K562 (cell line): ENCODE data around the gene OR5D13. TPM values are rescaled to one million over a fixed set of nuclear protein-coding genes. Genes with fewer than 3 reads are reported as not detected.

Experiments
- ATAC-seq: fragments of 200-7000 bp; cut with Tn5 transposase; 3 replicates; pipeline ENCODE4 v1.9.1; 2020; ENCODE audit warnings: moderate library complexity
- BruUV-seq: library from RNA; stranded (reverse); fragments of 400-500 nt; replicated peaks from 2 replicates; lab custom pipeline; 2021; lab: Mats Ljungman, UMichigan
- CTCF ChIA-PET: fragments of 300-600 bp; formaldehyde crosslinking; extraction: SDS; loops from one replicate; lab custom pipeline; 2021; ENCODE audit warnings: low intra/inter-chr PET ratio; lab: Yijun Ruan, JAX
- POLR2A ChIA-PET: fragments of 300-600, 350-650 bp; sonication (Branson Sonifier 250); formaldehyde crosslinking; extraction: SDS; loops from one replicate; lab custom pipeline; 2021; ENCODE audit warnings: antibody characterized with exemption, inconsistent platforms; lab: Yijun Ruan, JAX
- DNase-seq, 4 experiments: peaks; one replicate each; pipeline versions ENCODE4 v3.0.0 to v3.0.0-alpha.2; 2011 to 2018; ENCODE audit warnings: low spot score in 3 of 4, mixed read lengths in 3 of 4; ENCODE audit errors: extremely low read depth in 1 of 4
- FAIRE-seq: peaks from 2 replicates; lab custom pipeline; 2011; peaks lifted over from hg19 to GRCh38; lab: Jason Lieb, UNC
- H2AFZ ChIP-seq: 2 replicates; pipeline ENCODE4 v1.6.0; 2011; ENCODE audit warnings: low read depth, low read length, control low read depth, inconsistent platforms
- H3K27ac ChIP-seq: fragments of 200-600 bp; 3 replicates; pipeline ENCODE4 v1.8.0; 2011; ENCODE audit warnings: low read depth, mild to moderate bottlenecking, control low read depth, inconsistent platforms, low read length, moderate library complexity, mixed read lengths; ENCODE audit errors: extremely low read depth
- H3K27me3 ChIP-seq, 2 experiments: fragments of 300-600 bp in 1 of 2; 2 replicates in 1 of 2; 3 replicates in 1 of 2; pipeline versions ENCODE4 v1.6.0 to v1.8.0; 2011; ENCODE audit warnings: inconsistent platforms in 2 of 2, low read length in 2 of 2, mild to moderate bottlenecking in 1 of 2, mixed read lengths in 1 of 2, moderate library complexity in 1 of 2; ENCODE audit not compliant: control insufficient read depth in 2 of 2, insufficient read depth in 2 of 2
- H3K36me3 ChIP-seq: fragments of 300-600 bp; 3 replicates; pipeline ENCODE4 v1.8.0; 2011; ENCODE audit warnings: mild to moderate bottlenecking, low read length, inconsistent platforms; ENCODE audit not compliant: control insufficient read depth, insufficient read depth
- H3K4me1 ChIP-seq, 2 experiments: fragments of 200-600 bp in 1 of 2; replicated peaks in 1 of 2; 2 replicates in 1 of 2; 3 replicates in 1 of 2; pipeline versions ENCODE4 v1.5.1 to v1.8.0; 2011; ENCODE audit warnings: inconsistent platforms in 2 of 2, low read length in 2 of 2, mild to moderate bottlenecking in 1 of 2, mixed read lengths in 1 of 2, moderate library complexity in 1 of 2; ENCODE audit not compliant: control insufficient read depth in 2 of 2, insufficient read depth in 2 of 2
- H3K4me2 ChIP-seq: 2 replicates; pipeline ENCODE4 v1.6.1; 2011; ENCODE audit warnings: low read length, control low read depth, inconsistent platforms, mixed read lengths; ENCODE audit not compliant: insufficient read depth
- H3K4me3 ChIP-seq: fragments of 200-600 bp; sonication (generic), shearing (Covaris generic); 2 replicates; pipeline ENCODE4 v1.5.1; 2016; ENCODE audit warnings: control low read depth, inconsistent platforms
- H3K79me2 ChIP-seq: fragments of 200-600 bp; 3 replicates; pipeline ENCODE4 v1.8.0; 2011; ENCODE audit warnings: low read length, inconsistent platforms; ENCODE audit not compliant: control insufficient read depth, insufficient read depth
- H3K9ac ChIP-seq, 2 experiments: 2 replicates each; pipeline versions ENCODE4 v1.6.0 to v1.6.1; 2011; ENCODE audit warnings: low read depth in 2 of 2, low read length in 2 of 2, control low read depth in 1 of 2, inconsistent platforms in 1 of 2, mild to moderate bottlenecking in 1 of 2, mixed read lengths in 1 of 2; ENCODE audit not compliant: insufficient read depth in 1 of 2
- H3K9me1 ChIP-seq: one replicate; pipeline ENCODE4 v1.6.0; 2011; ENCODE audit warnings: inconsistent platforms, mild to moderate bottlenecking, low read length, moderate library complexity; ENCODE audit not compliant: control insufficient read depth, insufficient read depth
- H3K9me3 ChIP-seq: replicated peaks from 2 replicates; pipeline ENCODE4 v1.5.1; 2011; ENCODE audit warnings: low read depth, low read length, inconsistent platforms; ENCODE audit not compliant: control insufficient read depth, insufficient read depth
- H4K20me1 ChIP-seq: replicated peaks from 2 replicates; pipeline ENCODE4 v1.6.1; 2011; ENCODE audit warnings: low read length, inconsistent platforms, mixed read lengths; ENCODE audit not compliant: control insufficient read depth, insufficient read depth
- CBX1 ChIP-seq: sonication (generic); IDR thresholded peaks from 2 replicates; pipeline ENCODE4 v1.6.1; 2016; ENCODE audit warnings: antibody characterized with exemption, low read depth, mild to moderate bottlenecking
- CREB1 ChIP-seq, 2 experiments: sonication (generic) in 1 of 2; formaldehyde crosslinking in 1 of 2; IDR thresholded peaks; 2 replicates each; pipeline versions ENCODE4 v1.6.1 to v1.8.0; 2012 to 2022; ENCODE audit warnings: inconsistent platforms in 1 of 2, mild to moderate bottlenecking in 1 of 2, missing genetic modification reagents in 1 of 2, moderate library complexity in 1 of 2
- CTCF ChIP-seq, 3 experiments: IDR thresholded peaks in 2 of 3; conservative IDR thresholded peaks in 1 of 3; 2 replicates each; pipeline ENCODE4 v1.5.1; 2011 to 2012; ENCODE audit warnings: low read length in 3 of 3, mild to moderate bottlenecking in 3 of 3, control low read depth in 2 of 3, improper control_type of control experiment in 1 of 3, inconsistent platforms in 1 of 3, low read depth in 1 of 3, mixed read lengths in 1 of 3, moderate library complexity in 1 of 3; ENCODE audit not compliant: insufficient read depth in 2 of 3
- E2F5 ChIP-seq: sonication (generic); formaldehyde crosslinking; IDR thresholded peaks from 2 replicates; pipeline ENCODE4 v1.8.0; 2022; ENCODE audit warnings: mild to moderate bottlenecking, missing genetic modification reagents
- HMGXB4 ChIP-seq: sonication (generic); formaldehyde crosslinking; IDR thresholded peaks from 2 replicates; pipeline ENCODE4 v1.8.1; 2023; ENCODE audit warnings: mild to moderate bottlenecking, missing genetic modification reagents
- HSF4 ChIP-seq: fragments of 250-450 bp; sonication (Bioruptor Pico); IDR thresholded peaks from 2 replicates; pipeline ENCODE4 v2.1.2; 2022; ENCODE audit warnings: mild to moderate bottlenecking, moderate library complexity, borderline replicate concordance
- KDM4B ChIP-seq, 2 experiments: fragments of 450-650 bp in 1 of 2; sonication (generic) in 1 of 2; IDR thresholded peaks; 2 replicates each; pipeline ENCODE4 v1.6.1; 2016 to 2017; ENCODE audit warnings: borderline replicate concordance in 2 of 2, antibody characterized with exemption in 1 of 2, low read depth in 1 of 2, mild to moderate bottlenecking in 1 of 2
- MEF2A ChIP-seq: IDR thresholded peaks from 2 replicates; pipeline ENCODE4 v1.6.1; 2011; ENCODE audit warnings: low read depth, mild to moderate bottlenecking, low read length, moderate library complexity; ENCODE audit not compliant: control insufficient read depth
- POLR2AphosphoS2 ChIP-seq: IDR thresholded peaks from 2 replicates; pipeline ENCODE4 v1.6.1; 2012; ENCODE audit warnings: low read length, improper control_type of control experiment
- SETDB1 ChIP-seq: IDR thresholded peaks from one replicate; pipeline ENCODE4 v1.6.1; 2012; ENCODE audit warnings: low read length, control low read depth, inconsistent platforms
- SLC30A9 ChIP-seq: fragments of 250-450 bp; sonication (Bioruptor Pico); IDR thresholded peaks from 2 replicates; pipeline ENCODE4 v1.8.0; 2022; ENCODE audit warnings: mild to moderate bottlenecking, moderate library complexity
- SMAD1 ChIP-seq: fragments of 150-350 bp; IDR thresholded peaks from 2 replicates; pipeline ENCODE4 v1.6.1; 2014; ENCODE audit warnings: low read length, low read depth; ENCODE audit not compliant: partially characterized antibody
- SOX6 ChIP-seq: fragments of 450-650 bp; IDR thresholded peaks from 2 replicates; pipeline ENCODE4 v1.6.1; 2014; ENCODE audit warnings: mild to moderate bottlenecking
- TARDBP ChIP-seq: fragments of 450-650 bp; IDR thresholded peaks from 2 replicates; pipeline ENCODE4 v1.6.1; 2016
- TEAD1 ChIP-seq, 2 experiments: fragments of 450-650 bp in 1 of 2; sonication (generic) in 1 of 2; formaldehyde crosslinking; IDR thresholded peaks; 2 replicates each; pipeline versions ENCODE4 v1.4.0 to v1.8.0; 2020 to 2022; ENCODE audit warnings: mild to moderate bottlenecking in 2 of 2, missing genetic modification reagents in 1 of 2
- TEAD2 ChIP-seq: fragments of 450-650 bp; IDR thresholded peaks from 2 replicates; pipeline ENCODE4 v1.6.1; 2016; ENCODE audit warnings: missing genetic modification characterization, control low read depth, missing compliant biosample characterization
- YY1 ChIP-seq, 3 experiments: IDR thresholded peaks; 2 replicates each; pipeline ENCODE4 v1.6.1; 2011; ENCODE audit warnings: low read length in 2 of 3, mild to moderate bottlenecking in 2 of 3, moderate library complexity in 2 of 3, borderline replicate concordance in 1 of 3, control low read depth in 1 of 3, low read depth in 1 of 3; ENCODE audit not compliant: insufficient read depth in 3 of 3, insufficient replicate concordance in 2 of 3, control insufficient read depth in 1 of 3, insufficient read length in 1 of 3; ENCODE audit errors: extremely low read depth in 1 of 3
- ZNF316 ChIP-seq: fragments of 450-650 bp; IDR thresholded peaks from 2 replicates; pipeline ENCODE4 v1.6.1; 2016
- WGBS: fragments of 100-300 bp; shearing (Covaris generic); methylation state at CpG from one replicate; pipeline ENCODE4 v1.1.6; 2016; ENCODE audit warnings: low coverage, mixed read lengths; ENCODE audit not compliant: insufficient coverage; ENCODE audit errors: missing lambda C conversion rate; 5-methylcytosine and 5-hydroxymethylcytosine counted together
- in situ Hi-C: fragments of 300-500 bp; cut with MboI; formaldehyde crosslinking; loops from 4 replicates; pipeline ENCODE4 v1.15.0; 2018; ENCODE audit warnings: inconsistent platforms, mixed read lengths
- intact Hi-C: fragments of 100-400 bp; cut with micrococcal nuclease; formaldehyde crosslinking; loops from 2 replicates; pipeline ENCODE4 v1.14.2; 2022
- polyA plus RNA-seq, 8 experiments: library from polyadenylated mRNA; depleted of rRNA in 4 of 8; stranded (reverse) in 5 of 8; unstranded in 3 of 8; fragments of >200 nt; fragmentation: Nextera tagmentation in 2 of 8; fragmentation: Illumina TruSeq in 1 of 8; extraction: Ambion mirVana in 2 of 8; extraction: Trizol in 1 of 8; gene quantifications; 2 replicates each; pipeline versions ENCODE4 v1.2.1 to v1.2.3, GENCODE V29; 2011 to 2014; ENCODE audit warnings: inconsistent platforms in 1 of 8, missing spikeins in 1 of 8
- total RNA-seq, 7 experiments: library from RNA; depleted of rRNA in 6 of 7; stranded (reverse); fragments of >200 nt in 6 of 7; fragmentation: Illumina TruSeq in 2 of 7; extraction: Trizol in 2 of 7; gene quantifications; 2 replicates each; pipeline versions ENCODE4 v1.2.1 to v1.2.3, GENCODE V29; 2011 to 2021; ENCODE audit warnings: low replicate concordance in 1 of 7

The OR5D13 gene
- total and polyA plus RNA-seq, 9 of the 15 experiments (the other 6 are each of a cell fraction or from before 2014, with no cell fraction given) = not detected

GRCh38 chr11:55726715-55727324 lies 46.4 kb upstream of the OR5D13 start:
- ATAC-seq = no peak; the same call in 2 of the 3 replicates
- FAIRE-seq = no peak
- H3K27ac ChIP-seq = no peak overlapping the region
- no peak overlapping the region for H3K4me2 ChIP-seq
- in situ Hi-C loops = no loop called here
- ChIA-PET POLR2A (no interaction called here), CTCF (no interaction called here)
- no peaks in the 10 kb centered on the region for H3K9me1 ChIP-seq
- no peak overlapping the region for H2AFZ ChIP-seq
- no peaks in the 10 kb centered on the region for H3K36me3 ChIP-seq
- no peak overlapping the region for H3K4me3 ChIP-seq
- 0% methylated on average over 5 of the region's 5 CpGs for WGBS
- H3K27me3 ChIP-seq = no peaks in the 10 kb centered on the region
- H3K9me3 ChIP-seq = no peaks in the 10 kb centered on the region
- intact Hi-C loops = no loop called here
- H4K20me1 ChIP-seq = no peaks in the 10 kb centered on the region
- no peak overlapping the region for H3K9ac ChIP-seq
- BruUV-seq = no TSS peak
- DNase-seq = peak; percentile 4 to 23 (median 13)
- H3K79me2 ChIP-seq = no peaks in the 10 kb centered on the region
- no peaks in the 10 kb centered on the region for H3K4me1 ChIP-seq
- TF ChIP-seq SLC30A9 (no peak), ZNF316 (no peak), HSF4 (CRISPR knock-in tag) (no peak), CREB1 (IDR thresholded peaks at IDR 0.05) (no peak), CREB1 (CRISPR knock-in tag; IDR thresholded peaks at IDR 0.05) (no peak), YY1 (IDR thresholded peaks at IDR 0.05; ENCODE audit: borderline replicate concordance in 1 of 3, control insufficient read depth in 1 of 3, extremely low read depth in 1 of 3, insufficient read depth in 3 of 3, insufficient read length in 1 of 3, insufficient replicate concordance in 2 of 3, low read depth in 1 of 3, low read length in 2 of 3) (peak in 1 of 3 experiments; percentile 49), POLR2AphosphoS2 (no peak), TARDBP (no peak), TEAD1 (CRISPR knock-in tag; IDR thresholded peaks at IDR 0.05) (peak; percentile 28 to 88; a peak in 1 of 4 replicates), E2F5 (CRISPR knock-in tag) (no peak), HMGXB4 (CRISPR knock-in tag) (no peak), SOX6 (no peak), SETDB1 (no peak), TEAD2 (peak; percentile 65; the same call in 1 of the 2 replicates), MEF2A (no peak), CTCF (IDR thresholded peaks at IDR 0.05 in 2 of 3, conservative IDR thresholded peaks at IDR 0.05 in 1 of 3; ENCODE audit: insufficient read depth in 2 of 3, low read depth in 1 of 3, low read length in 3 of 3) (peak; percentile 19 to 40 (median 27); a peak in 4 of 6 replicates), KDM4B (IDR thresholded peaks at IDR 0.05; ENCODE audit: borderline replicate concordance in 2 of 2, low read depth in 1 of 2) (no peak), SMAD1 (no peak), CBX1 (no peak)
